Measurements from ENCODE around the gene UGT1A6.

The UGT1A6 gene

GRCh38 chr2:233772153-233772552, 79.5 kb downstream of the UGT1A6 start:
- ATAC-seq (ENCODE audit: low read depth) (no peak), DNase-seq (ENCODE audit: low spot score) (no peak)
- Histone ChIP-seq H3K27ac (ENCODE audit: poor library complexity, severe bottlenecking) (no peak overlapping the region), H3K4me3 (ENCODE audit: severe bottlenecking) (no peak overlapping the region), H3K4me1 (ENCODE audit: insufficient read depth, poor library complexity, severe bottlenecking) (no peaks in the 10 kb centered on the region), H3K9me3 (ENCODE audit: severe bottlenecking) (no peaks in the 10 kb centered on the region), H3K27me3 (ENCODE audit: insufficient read depth, poor library complexity, severe bottlenecking) (no peaks in the 10 kb centered on the region), H3K36me3 (ENCODE audit: low read depth) (no peaks in the 10 kb centered on the region)
- no peak for TF ChIP-seq CTCF (IDR thresholded peaks at IDR 0.05; ENCODE audit: poor library complexity, severe bottlenecking)

- Histone ChIP-seq H3K9me3 (ENCODE audit: severe bottlenecking) (no peaks in the 10 kb centered on the region), H3K27ac (ENCODE audit: poor library complexity, severe bottlenecking) (no peak overlapping the region)
Measured at GRCh38 chr2:233772583-233772982, 79.9 kb downstream of the UGT1A6 start.

GRCh38 chr2:233773854-233774253, 81.2 kb downstream of the UGT1A6 start:
- DNase-seq (ENCODE audit: low spot score) (no peak), ATAC-seq (ENCODE audit: low read depth) (no peak)
- no peak for TF ChIP-seq CTCF (IDR thresholded peaks at IDR 0.05; ENCODE audit: poor library complexity, severe bottlenecking)

More at GRCh38 chr2:233772583-233772982, 79.9 kb downstream of the UGT1A6 start:
- DNase-seq (ENCODE audit: low spot score): no peak
- no peak for ATAC-seq (ENCODE audit: low read depth)
- Histone ChIP-seq H3K36me3 (ENCODE audit: low read depth) (no peaks in the 10 kb centered on the region), H3K27me3 (ENCODE audit: insufficient read depth, poor library complexity, severe bottlenecking) (no peaks in the 10 kb centered on the region), H3K4me3 (ENCODE audit: severe bottlenecking) (no peak overlapping the region), H3K4me1 (ENCODE audit: insufficient read depth, poor library complexity, severe bottlenecking) (no peaks in the 10 kb centered on the region)
- TF ChIP-seq CTCF (IDR thresholded peaks at IDR 0.05; ENCODE audit: poor library complexity, severe bottlenecking): peak; percentile 17

GRCh38 chr2:233775414-233775813, 82.7 kb downstream of the UGT1A6 start:
- Histone ChIP-seq H3K27ac (ENCODE audit: poor library complexity, severe bottlenecking) (no peak overlapping the region), H3K9me3 (ENCODE audit: severe bottlenecking) (no peaks in the 10 kb centered on the region), H3K27me3 (ENCODE audit: insufficient read depth, poor library complexity, severe bottlenecking) (no peaks in the 10 kb centered on the region), H3K4me3 (ENCODE audit: severe bottlenecking) (no peak overlapping the region), H3K36me3 (ENCODE audit: low read depth) (no peaks in the 10 kb centered on the region), H3K4me1 (ENCODE audit: insufficient read depth, poor library complexity, severe bottlenecking) (no peaks in the 10 kb centered on the region)
- no peak for DNase-seq (ENCODE audit: low spot score)
- ATAC-seq (ENCODE audit: low read depth): no peak
- no peak for TF ChIP-seq CTCF (IDR thresholded peaks at IDR 0.05; ENCODE audit: poor library complexity, severe bottlenecking)

More at GRCh38 chr2:233773854-233774253, 81.2 kb downstream of the UGT1A6 start:
- H3K4me3 ChIP-seq (ENCODE audit: severe bottlenecking): no peak overlapping the region
- H3K9me3 ChIP-seq (ENCODE audit: severe bottlenecking): no peaks in the 10 kb centered on the region
- H3K36me3 ChIP-seq (ENCODE audit: low read depth): no peaks in the 10 kb centered on the region
- H3K4me1 ChIP-seq (ENCODE audit: insufficient read depth, poor library complexity, severe bottlenecking): no peaks in the 10 kb centered on the region
- no peak overlapping the region for H3K27ac ChIP-seq (ENCODE audit: poor library complexity, severe bottlenecking)
- H3K27me3 ChIP-seq (ENCODE audit: insufficient read depth, poor library complexity, severe bottlenecking): no peaks in the 10 kb centered on the region

GRCh38 chr2:233778030-233778429, 85.3 kb downstream of the UGT1A6 start, which contains the start of gene MROH2A:
Gene MROH2A (plus strand): TSS chr2:233778330. CDS start chr2:233779359, 1,029 bp downstream.
- H3K4me3 ChIP-seq (ENCODE audit: severe bottlenecking): no peak within 1 kb of the TSS
- no peak within 1 kb of the TSS for H3K27ac ChIP-seq (ENCODE audit: poor library complexity, severe bottlenecking)
- DNase-seq (ENCODE audit: low spot score) (no peak), ATAC-seq (ENCODE audit: low read depth) (no peak)
- TF ChIP-seq CTCF (IDR thresholded peaks at IDR 0.05; ENCODE audit: poor library complexity, severe bottlenecking): no peak
- no peaks in the 10 kb centered on the region for H3K9me3 ChIP-seq (ENCODE audit: severe bottlenecking)
- no peaks in the 10 kb centered on the region for H3K27me3 ChIP-seq (ENCODE audit: insufficient read depth, poor library complexity, severe bottlenecking)
- H3K36me3 ChIP-seq (ENCODE audit: low read depth): no peaks in the 10 kb centered on the region
- H3K4me1 ChIP-seq (ENCODE audit: insufficient read depth, poor library complexity, severe bottlenecking): no peaks in the 10 kb centered on the region

Measured in RWPE2 (cell line).